Dedifferentiated amniotic fluid mesenchymal stem cell (primary cell): ENCODE data around the gene ATP6V0C.
A peak's percentile ranks its signal among the peaks of the same experiment; 100 is the strongest.
"Not testable (repeated sequence)": the region's sequence is repeated elsewhere in the genome, so short reads cannot be mapped to it uniquely, and the experiment has no call there.

ENCODE experiments used
- DNase-seq: peaks from one replicate; pipeline ENCODE4 v3.0.0-alpha.2; 2016; ENCODE audit errors: extremely low spot score

ATP6V0C gene

GRCh38 chr16:2527784-2528100 is 14.0 kb downstream of the ATP6V0C start:
- no peak for DNase-seq

GRCh38 chr16:2528161-2529060 is 14.7 kb downstream of the ATP6V0C start:
- no peak for DNase-seq

- DNase-seq, result peak; percentile 10
These were observed 15.5 kb downstream of the ATP6V0C start for GRCh38 chr16:2529061-2529931.

- DNase-seq, result peak; percentile 4
These were observed 16.3 kb downstream of the ATP6V0C start for GRCh38 chr16:2529961-2530628.

GRCh38 chr16:2530629-2531318 is 17.0 kb downstream of the ATP6V0C start:
- peak; percentile 7 for DNase-seq

- no peak for DNase-seq
These were observed 17.6 kb downstream of the ATP6V0C start, which contains the start of gene CEMP1 for GRCh38 chr16:2531371-2531695. TSS of gene CEMP1 (minus strand) at chr16:2531408. CDS start at chr16:2531073, 335 bp downstream.

GRCh38 chr16:2531696-2532493 is 18.1 kb downstream of the ATP6V0C start:
- DNase-seq, result peak; percentile 96

GRCh38 chr16:2532494-2533141 is 18.9 kb downstream of the ATP6V0C start:
- DNase-seq, result no peak

- not testable (repeated sequence) for DNase-seq
These were observed 19.5 kb downstream of the ATP6V0C start for GRCh38 chr16:2533142-2533755.

GRCh38 chr16:2533912-2534311 is 20.2 kb downstream of the ATP6V0C start:
- no peak for DNase-seq

- not testable (repeated sequence) for DNase-seq
These were observed 20.6 kb downstream of the ATP6V0C start for GRCh38 chr16:2534335-2534734.

GRCh38 chr16:2535625-2536013 is 21.9 kb downstream of the ATP6V0C start:
- DNase-seq, result no peak

- peak; percentile 93 for DNase-seq
These were observed 24.0 kb downstream of the ATP6V0C start, which contains the start of gene PDPK1 for GRCh38 chr16:2537451-2538379. TSS of gene PDPK1 (plus strand) at chr16:2538021. CDS start at chr16:2538113, 92 bp downstream.

- not testable (repeated sequence) for DNase-seq
These were observed 25.6 kb downstream of the ATP6V0C start for GRCh38 chr16:2539192-2539844.

- not testable (repeated sequence) for DNase-seq
These were observed 26.2 kb downstream of the ATP6V0C start for GRCh38 chr16:2539845-2540458.

GRCh38 chr16:2540912-2541311 is 27.2 kb downstream of the ATP6V0C start:
- not testable (repeated sequence) for DNase-seq

- not testable (repeated sequence) for DNase-seq
These were observed 27.7 kb downstream of the ATP6V0C start for GRCh38 chr16:2541409-2541808.
